Activated T-cell treated with anti-CD3 and anti-CD28 coated beads for 24 hours (primary cell): ENCODE data around the gene ACKR3.

ENCODE experiments used
- DNase-seq: peaks from one replicate; pipeline ENCODE4 v3.0.0-alpha.2; 2020; ENCODE audit warnings: low read depth

The ACKR3 gene

DNA sequence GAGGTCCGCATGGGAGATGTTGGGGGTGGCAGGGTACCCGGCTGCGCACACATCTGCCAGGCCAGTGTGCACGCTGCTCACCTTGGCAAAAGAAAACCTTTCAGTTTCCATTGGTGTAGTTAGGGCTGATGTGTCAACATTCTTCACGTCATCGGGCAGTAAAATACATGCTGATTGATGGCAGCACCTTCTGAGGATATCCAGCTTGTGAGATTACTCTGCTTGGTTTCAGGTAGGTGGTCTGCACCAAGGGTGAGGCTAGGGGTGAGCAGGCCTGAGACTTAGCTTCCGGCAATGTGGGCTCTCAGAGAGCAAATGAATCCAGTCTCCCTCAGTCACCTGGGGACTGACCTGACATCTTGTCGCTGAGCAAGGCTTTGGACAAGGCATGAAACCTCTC, 19.3 kb upstream of the ACKR3 start:
- DNase-seq, result no peak

DNA sequence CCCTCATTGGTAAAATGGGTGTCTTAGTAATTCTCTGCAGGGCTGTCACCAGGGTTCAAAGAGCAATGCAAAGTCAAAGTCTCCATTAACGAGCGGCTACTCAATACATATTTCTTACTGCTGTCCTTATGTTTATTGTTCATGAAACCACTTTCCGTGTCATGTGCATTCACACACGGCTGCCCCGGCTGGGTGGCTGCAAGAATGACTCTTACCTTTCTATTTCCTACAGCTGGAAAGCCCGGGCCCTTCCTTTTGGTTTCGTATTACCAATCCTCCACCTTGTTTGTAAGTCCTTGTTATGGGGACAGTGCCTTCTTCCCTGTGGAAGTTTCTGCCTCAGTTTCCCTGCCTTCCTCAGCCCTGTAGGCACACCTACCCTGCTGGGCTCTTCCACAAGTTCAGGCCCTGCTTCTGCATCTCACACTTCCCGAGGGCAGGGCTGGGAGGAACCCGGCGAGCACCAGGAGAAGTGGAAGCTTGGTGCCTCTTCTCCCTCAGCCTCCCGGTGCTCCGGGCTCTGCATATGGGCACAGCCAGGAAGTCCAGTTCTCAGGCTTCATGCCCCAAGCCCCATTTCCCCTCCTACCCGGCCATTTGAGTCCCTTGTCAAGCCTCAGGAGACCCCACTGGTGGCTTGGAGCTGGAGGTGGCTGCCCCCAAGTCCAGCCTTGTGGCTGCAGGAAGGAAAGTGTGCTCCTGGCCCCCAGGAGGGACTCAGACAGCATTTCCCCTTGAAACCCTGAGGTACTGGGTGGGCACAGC, 18.7 kb upstream of the ACKR3 start:
- no peak for DNase-seq

DNA sequence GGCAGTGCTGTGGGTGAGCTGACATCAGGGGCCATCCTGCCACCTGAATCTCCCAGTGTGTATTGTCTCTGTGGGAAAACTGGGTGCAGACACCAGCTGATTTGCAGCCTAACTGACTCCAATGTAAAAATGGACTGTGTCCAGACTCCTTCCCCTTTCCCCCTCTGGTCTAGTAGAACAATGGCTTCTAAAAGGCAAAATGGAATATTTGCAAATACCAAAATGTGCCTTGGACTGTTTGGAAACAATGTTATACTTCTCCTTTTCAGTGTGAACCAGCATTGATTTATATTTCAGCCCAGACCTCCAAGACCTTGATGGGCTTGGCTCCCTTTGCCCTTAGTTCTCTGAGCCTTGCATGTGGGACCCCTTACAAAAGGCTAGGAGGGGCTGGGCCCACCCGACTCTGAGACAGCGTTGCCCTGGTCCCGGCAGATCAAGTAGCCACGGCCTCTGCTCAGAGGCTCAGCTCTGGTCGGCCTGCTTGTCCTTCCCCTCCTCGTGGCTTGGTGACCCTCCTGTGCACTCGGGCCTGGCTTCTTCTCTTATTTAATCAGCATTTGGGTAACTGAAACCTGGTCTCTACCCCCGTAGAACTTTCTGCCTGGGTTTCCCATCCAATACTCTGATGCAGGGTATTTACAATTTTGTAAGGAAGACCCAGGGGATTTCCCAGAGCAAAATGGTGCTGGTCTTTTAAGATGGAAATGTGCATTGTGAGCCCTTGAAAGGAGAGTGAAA, 18.0 kb upstream of the ACKR3 start:
- DNase-seq, result no peak

DNA sequence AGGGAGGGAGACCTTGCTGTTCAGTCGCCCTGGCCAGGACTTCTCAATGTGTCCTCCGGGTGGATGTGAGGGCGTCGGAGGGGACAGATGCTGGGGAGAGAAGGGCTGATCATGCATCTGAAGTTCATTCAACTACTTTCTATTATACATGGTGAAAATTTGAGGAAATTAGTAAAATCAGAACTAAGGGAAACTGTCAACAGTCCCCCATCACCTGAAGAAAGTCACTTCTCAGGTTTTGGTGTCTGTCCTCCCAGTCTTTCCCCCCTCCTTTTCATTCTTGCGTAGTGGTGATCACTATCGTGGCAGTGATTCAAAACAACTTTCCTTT, 17.4 kb upstream of the ACKR3 start:
- no peak for DNase-seq

DNA sequence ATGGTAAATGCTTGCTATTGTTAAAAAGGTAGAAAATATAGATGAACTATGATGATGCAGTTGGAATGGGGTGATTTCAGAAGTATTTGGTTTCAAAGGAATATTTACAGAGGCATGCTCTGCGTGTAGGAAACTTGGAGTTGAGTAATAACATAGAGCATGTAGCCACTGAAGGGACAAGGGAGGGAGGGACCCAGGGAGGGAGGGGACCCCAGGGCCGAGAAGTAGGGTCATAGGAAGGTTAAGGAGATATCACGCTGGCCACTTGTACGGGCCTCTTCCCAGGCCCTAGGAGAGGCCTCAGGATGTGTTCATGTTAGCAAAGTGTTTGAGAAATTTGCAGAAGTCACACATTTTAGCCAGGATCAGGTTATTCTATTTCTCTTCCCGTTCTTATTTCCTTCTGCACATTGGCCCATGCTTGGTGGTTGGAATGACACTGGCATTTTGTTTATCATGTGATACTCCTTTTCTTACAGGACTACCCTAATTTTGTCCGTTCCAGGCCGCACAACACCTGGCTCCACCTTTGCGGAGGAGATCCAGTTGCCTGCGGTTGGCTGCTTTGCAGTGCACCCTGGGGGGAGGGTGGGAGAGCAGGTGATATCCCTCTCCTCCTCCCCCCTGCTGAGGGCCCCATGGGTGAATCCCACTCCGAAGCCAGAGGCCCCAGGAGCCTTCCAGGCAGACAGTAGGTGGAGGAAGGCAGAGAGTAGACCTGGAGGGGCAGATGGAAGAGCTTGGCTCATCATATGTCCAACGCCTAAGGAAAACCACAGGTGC, 16.9 kb upstream of the ACKR3 start:
- no peak for DNase-seq

DNA sequence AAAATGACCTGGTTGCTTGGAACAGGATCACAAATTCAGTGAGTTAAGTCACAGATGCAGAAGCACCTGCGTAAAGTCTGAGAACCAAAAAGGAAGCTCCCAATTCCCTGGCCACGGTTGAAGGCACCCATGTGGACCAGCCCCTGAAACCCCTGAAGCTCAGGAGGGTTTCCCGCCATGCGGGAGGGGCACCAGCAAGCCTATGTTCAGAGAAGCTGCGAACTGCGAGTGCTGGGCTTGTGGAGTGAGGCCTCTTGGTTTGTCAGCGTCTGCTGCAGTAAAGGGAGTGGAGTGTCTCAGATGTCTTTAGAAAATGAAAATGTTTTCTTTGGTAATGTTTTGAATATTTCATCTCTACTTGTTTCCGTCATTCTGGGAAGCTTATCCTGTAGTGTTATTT, 16.1 kb upstream of the ACKR3 start:
- DNase-seq, result no peak

DNA sequence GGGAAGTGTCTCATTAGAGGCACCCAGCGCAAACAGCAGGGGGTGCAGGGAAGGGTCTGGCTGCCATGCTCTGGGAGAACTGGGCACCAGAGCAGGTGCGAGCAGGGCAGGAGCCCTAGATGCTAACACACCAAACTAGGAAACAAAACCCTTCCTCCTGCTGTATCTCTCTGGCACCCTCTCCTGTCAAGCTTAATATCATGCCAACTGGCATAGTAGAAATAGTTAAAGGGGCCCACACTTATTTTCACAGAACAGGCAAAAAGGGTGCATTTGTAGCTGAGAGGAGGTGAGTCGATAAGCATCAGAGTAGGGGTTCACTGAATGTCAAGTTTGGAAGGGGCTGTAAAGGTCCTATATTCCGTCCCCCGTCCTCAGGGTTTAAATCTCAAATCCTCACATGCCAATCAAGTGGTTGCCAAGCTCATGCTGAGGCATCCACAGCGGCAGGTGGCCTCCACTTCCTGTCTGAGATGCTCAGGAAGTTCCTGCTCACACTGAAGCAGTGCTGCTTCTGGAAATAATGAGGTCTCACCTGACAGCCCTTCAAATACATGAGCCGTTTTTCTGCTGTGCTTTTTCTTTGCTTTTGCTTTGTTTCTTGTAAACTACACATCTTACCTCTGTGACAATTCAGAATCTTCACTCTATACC, 14.9 kb upstream of the ACKR3 start:
- DNase-seq, result no peak

DNA sequence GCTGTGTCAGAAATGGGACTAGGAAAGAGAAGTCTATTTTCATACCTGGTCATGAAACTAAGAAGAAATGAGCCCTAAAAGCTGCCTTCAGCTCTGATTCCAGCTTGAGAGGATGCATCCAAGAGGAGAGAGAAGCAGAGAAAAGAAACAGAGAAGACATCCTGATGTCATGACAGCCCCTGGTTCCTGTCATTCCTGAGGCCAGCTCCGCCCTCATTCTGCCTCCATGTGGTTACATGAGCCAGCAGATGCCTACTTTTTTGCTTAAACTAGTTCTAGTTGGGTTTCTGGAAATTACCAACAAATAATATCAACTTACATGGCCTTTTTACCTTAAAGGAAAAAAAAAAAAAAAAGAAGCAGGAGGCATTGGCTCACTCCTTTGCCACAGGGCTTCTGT, 14.1 kb upstream of the ACKR3 start:
- DNase-seq, result no peak

DNA sequence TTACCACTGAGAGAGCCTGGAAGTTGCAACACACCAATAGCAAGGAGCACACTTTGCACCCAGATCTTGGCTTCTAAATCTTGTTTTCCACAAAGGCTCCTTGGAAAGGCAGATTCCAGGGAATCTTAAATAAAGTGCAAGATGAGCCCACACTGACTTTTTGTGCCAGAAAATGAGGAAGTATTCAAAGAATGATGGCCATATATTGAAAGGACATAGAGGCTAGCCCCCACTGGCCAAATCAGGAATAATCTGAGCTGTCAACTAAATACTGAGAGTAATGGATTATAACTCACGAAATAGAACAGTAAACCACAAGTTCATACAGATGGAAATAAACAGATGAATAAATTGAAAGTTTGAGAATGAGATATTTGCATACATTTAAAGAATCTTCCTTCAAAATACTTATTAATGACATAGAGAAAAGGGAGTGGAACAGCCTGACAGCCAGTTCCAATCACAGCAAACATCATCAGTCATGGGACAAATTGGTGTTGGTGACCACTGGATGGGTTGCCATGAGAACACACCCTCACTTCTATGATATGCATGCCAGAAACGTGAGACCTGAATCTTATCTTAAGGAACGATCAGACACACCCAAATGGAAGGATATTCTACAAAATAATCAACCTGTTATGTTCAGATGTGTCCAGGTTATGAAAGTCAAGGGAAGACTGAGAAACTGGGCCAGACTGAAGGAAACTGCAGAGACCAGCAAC, 12.2 kb upstream of the ACKR3 start:
- DNase-seq, result no peak

DNA sequence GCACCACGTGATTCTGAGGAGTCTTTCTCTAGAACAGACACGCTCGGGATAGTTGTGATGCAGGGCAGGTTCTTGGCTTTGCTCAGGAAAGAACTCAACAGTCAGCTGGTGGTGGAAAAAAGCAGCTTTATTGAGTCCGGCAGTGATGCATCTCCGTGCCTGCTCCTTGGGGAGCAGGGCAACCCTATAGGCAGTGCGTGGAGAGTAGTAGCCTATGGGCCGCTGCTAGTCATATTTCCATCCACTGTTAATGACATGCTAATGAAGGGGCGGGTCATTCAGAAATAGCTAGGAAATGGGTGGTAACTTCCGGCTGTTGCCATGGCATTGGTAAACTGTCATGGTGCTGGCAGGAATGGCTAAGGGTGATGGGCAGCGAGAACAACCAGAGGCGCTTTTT, 11.6 kb upstream of the ACKR3 start:
- no peak for DNase-seq

DNA sequence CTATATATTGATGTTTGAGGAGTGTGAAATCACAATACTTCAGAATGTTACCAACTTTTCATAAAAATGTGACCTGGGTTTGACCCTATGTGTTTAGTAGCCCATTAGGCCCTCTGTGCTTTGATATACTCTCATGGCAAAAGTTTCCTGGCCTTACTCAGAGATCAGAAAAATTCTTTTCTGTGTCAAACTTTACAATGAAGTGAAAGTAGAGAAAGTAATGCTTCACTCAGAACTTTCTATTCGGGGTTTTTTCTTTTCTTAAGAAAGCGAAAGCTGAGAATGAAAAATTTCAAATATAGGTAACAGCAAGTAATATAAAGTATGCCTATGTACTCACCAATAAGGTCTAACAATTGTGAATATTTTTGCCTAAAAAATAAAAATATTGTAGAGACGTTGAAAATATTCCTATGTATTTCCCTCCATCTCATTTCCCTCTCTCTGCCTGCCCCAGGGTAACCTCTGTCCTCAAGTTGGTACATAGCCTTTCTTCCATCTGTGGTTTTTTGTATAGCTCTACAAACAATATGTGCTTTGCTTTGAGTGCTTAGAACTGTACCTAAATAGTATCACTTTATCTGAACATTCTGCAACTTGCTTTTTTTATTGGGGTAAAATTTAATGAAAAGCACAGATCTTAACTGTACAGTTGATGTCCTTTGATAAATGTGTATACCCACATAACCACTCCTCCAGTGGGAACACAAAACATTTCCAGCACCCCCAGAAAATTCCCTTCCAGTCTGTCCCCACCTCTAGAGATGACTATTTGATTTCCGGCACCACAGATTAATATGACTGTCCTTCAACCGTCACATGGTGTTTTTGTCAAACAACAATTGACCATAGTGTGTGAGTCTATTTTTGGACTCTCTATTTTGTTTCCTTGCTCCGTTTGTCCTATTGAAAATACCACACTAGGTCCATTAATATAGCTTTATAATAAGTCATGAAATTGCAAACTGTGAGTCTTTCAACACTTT, 10.3 kb upstream of the ACKR3 start:
- no peak for DNase-seq

DNA sequence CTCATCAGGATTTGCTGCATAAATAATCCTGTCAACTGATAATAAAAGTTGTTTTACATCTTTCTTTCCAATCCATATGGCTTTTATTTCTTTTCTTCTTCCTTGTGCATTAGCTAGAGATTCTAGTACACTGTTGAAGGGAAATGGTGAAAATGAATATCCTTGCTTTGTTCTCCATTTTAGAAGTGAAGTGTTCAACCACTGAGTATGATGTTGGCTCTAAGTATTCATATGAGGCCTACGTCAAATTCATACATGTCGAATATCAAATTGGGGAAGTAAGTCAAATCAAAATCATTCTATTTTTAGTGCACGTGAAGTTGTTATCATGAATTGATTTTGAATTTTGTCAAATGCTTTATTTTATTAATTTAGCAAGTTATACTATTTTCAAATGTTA, 7.8 kb upstream of the ACKR3 start:
- DNase-seq, result no peak

DNA sequence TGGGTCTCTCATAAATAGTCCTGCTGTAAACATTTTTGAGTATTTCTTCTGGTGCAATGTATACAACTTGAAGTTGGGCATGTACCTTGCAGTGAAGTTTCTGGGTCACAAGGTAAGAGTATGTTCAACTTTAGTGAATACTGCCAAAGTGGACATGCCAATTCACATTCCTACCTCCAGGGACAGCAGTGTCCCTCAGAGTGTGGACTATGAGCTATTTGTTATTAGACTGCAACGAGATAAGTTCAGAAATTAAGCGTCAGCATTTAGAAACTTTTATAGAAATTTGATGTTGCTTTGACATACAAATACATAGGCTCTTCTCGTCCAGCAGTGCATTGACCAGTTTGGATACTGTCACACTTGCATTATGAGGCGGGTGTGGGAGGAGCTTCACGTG, 7.2 kb upstream of the ACKR3 start:
- no peak for DNase-seq

DNA sequence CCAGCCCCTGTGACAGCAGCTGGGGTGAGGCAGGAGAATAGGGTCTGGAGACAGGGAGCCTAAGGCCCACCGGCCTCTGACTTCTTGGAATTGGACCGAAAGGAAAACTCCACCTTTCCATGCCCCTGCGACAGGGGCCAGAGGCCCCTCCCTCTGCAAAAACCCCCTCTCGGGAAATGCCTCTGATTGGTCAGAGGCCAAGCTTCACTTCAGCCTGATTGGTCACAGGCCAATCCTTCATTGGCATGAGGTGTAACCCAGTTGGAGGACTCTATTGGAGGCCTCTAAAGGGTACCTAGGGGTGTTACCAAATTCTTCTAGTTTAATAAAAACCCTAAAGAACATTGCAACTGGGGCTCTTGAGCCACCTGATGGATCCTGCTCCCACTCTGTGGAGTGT, 5.7 kb upstream of the ACKR3 start:
- DNase-seq, result no peak

DNA sequence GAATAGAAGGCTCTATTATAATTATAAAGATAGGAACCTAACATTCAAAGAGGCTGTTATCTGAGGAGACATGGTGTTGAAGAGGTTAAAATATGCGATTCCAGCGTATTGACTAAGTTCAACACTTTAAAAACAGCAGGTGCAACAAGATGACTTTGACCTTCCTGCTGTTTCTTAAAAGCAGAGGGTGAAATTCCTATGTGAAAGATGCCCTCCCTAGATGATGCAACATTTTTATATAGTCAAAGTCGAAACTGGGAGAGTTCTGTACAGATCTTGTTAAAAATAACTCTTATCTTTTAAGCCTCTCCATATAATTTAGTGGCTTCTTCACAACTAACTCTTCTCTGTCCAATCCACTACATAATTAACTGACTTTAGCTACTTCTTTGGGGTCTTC, 4.4 kb upstream of the ACKR3 start:
- DNase-seq, result no peak

DNA sequence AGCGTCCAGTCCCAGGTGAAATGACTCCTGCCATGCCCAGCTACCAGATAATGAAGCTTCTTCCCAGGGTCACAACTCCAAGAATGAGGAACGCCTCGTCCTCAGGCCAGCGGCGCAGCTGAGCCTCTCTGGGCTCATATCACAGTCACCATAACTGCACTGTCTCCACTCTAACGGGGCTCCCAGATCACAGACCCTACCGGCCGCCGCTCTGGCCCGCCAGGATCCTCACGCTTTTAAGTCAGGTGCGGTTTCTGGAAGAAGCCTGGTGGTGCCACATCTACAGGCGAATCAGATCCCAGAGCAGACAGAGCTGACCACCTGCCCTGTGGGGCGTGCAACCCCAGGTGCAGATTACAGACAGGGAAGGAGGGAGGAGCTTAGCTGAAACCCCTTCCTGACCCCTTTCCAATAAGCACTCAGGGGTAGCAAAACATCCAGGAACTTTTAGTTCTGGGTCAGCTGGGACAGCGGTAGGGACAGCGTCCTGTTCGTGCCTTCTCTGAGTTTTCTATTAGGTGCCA, 3.7 kb upstream of the ACKR3 start:
- no peak for DNase-seq

DNA sequence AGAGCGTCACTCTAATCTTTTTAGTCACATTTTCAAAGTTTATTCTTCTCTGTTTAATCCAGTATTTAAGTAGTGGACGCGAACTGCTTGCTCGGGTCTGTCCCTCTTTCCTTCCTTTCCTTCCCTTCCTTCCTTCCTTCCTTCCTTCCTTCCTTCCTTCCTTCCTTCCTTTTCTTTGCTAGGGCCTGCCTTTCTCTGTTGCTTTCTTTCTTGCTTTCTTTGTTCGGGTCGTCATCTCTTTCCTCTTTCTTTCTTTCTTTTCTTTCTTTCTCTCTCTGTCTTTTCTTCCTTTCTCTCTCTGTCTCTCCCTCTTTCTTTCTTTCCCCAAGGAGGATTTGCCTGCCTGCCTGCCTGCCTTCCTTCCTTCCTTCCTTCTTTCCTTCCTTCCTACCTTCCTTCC, 3.0 kb upstream of the ACKR3 start:
- no peak for DNase-seq

DNA sequence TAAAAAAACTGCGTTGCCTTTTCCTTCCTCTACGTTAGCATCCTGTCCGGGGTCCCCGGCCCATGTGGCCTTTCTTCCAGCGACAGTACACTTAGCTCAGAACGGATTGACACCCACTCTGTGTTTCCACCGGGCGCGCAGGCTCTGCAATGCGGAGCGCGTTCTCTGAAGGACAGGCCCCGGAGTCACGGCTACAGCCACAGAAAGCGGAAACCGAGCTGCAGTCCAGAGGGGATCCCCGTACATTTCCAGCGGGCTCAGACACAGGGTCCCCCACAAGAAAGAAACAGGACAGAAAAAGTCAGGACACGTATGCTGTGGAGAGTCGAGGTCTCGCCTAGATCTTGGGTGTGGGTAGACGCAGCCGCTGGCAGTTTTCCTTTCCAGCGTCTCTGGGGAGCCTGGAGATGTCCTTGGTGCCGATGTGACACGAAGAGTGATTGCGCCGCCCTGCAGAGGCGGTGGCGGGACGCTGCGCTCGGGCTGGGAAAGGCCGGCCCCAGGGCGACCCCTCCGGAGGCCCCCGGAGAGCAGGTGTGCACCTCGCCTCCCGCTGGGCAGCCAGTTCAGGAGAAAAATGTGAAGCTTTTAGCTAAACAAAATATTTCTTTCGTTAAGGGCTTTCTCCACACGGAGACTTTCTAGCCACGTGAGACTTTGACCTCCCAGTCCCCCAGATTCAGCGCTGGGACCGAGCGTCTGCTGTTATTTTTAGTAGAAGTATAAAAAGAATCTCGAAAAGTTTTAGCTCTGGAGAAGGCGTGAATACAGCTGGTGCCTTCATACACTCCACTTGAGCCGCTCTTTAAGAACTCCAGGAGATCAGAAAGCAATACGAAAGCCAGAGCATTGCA, 1.3 kb upstream of the ACKR3 start:
- DNase-seq, result no peak

DNA sequence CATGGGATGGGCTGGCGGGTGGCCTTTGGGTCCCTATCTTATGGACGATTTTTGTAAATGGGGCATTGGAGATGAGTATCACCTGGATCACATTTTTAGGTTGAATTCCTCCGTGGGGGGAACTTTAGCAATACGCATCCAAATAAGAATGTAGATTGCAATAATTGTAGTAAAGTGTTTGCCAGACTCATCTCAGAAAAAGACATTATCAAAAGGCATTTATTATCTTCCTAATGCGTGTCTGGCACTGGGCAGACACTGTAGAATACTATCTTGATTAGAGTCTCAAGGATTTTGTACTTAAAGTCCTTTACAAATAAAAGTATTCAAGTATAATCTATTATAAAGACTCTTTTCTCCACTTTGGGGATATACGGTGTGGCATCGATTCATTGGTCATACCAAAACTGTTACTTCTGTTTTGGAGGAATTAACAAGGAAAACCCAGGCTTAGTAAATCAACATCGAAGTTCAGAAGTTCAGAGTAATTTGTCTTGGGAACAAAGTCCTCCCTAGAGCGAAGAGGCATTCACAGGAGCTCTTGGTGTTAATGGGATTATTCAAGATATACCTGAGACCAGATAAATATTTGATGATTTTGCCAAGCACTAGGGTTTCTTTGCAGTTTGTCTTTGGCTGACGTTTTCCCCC, 578 bp upstream of the ACKR3 start:
- DNase-seq, result no peak
